ENCODE data around the gene ADAMTS17. TPM values are rescaled to one million over a fixed set of nuclear protein-coding genes. Genes with fewer than 3 reads are reported as not detected.

Gene ADAMTS17
- total RNA-seq, 1 donor from 2014 or later, result 1.5 TPM

- peaks cover 9% of the 10 kb centered on the region for H3K9me3 Mint-ChIP-seq (ENCODE audit: unreplicated experiment)
- no peaks in the 10 kb centered on the region for H3K4me1 Mint-ChIP-seq (ENCODE audit: unreplicated experiment)
- H3K4me3 Mint-ChIP-seq (ENCODE audit: unreplicated experiment), result no peak overlapping the region
- no peak for TF ChIP-seq CTCF (IDR thresholded peaks at IDR 0.05)
- H3K27ac Mint-ChIP-seq (ENCODE audit: unreplicated experiment), result no peak overlapping the region
- no peaks in the 10 kb centered on the region for H3K36me3 Mint-ChIP-seq (ENCODE audit: unreplicated experiment)
- H3K27me3 Mint-ChIP-seq (ENCODE audit: unreplicated experiment), result peaks cover 27% of the 10 kb centered on the region
- DNase-seq (ENCODE audit: extremely low spot score, unreplicated experiment), result no peak
Measured at GRCh38 chr15:100373942-100374341, 32.2 kb upstream of the ADAMTS17 start.

GRCh38 chr15:100373120-100373896, 31.5 kb upstream of the ADAMTS17 start:
- Mint-ChIP-seq H3K4me1 (ENCODE audit: unreplicated experiment) (no peaks in the 10 kb centered on the region), H3K27ac (ENCODE audit: unreplicated experiment) (no peak overlapping the region), H3K27me3 (ENCODE audit: unreplicated experiment) (peaks cover 27% of the 10 kb centered on the region), H3K36me3 (ENCODE audit: unreplicated experiment) (no peaks in the 10 kb centered on the region), H3K9me3 (ENCODE audit: unreplicated experiment) (peaks cover 9% of the 10 kb centered on the region), H3K4me3 (ENCODE audit: unreplicated experiment) (no peak overlapping the region)
- no peak for DNase-seq (ENCODE audit: extremely low spot score, unreplicated experiment)
- TF ChIP-seq CTCF (IDR thresholded peaks at IDR 0.05), result no peak

- no peaks in the 10 kb centered on the region for H3K36me3 Mint-ChIP-seq (ENCODE audit: unreplicated experiment)
- H3K27me3 Mint-ChIP-seq (ENCODE audit: unreplicated experiment), result peaks cover 27% of the 10 kb centered on the region
- no peaks in the 10 kb centered on the region for H3K4me1 Mint-ChIP-seq (ENCODE audit: unreplicated experiment)
- DNase-seq (ENCODE audit: extremely low spot score, unreplicated experiment), result no peak
- TF ChIP-seq CTCF (IDR thresholded peaks at IDR 0.05), result no peak
- peaks cover 9% of the 10 kb centered on the region for H3K9me3 Mint-ChIP-seq (ENCODE audit: unreplicated experiment)
- H3K4me3 Mint-ChIP-seq (ENCODE audit: unreplicated experiment), result no peak overlapping the region
- H3K27ac Mint-ChIP-seq (ENCODE audit: unreplicated experiment), result no peak overlapping the region
Measured at GRCh38 chr15:100372739-100373119, 31.0 kb upstream of the ADAMTS17 start.

- H3K27ac Mint-ChIP-seq (ENCODE audit: unreplicated experiment), result no peak overlapping the region
- H3K27me3 Mint-ChIP-seq (ENCODE audit: unreplicated experiment), result peaks cover 3% of the 10 kb centered on the region
- no peak for DNase-seq (ENCODE audit: extremely low spot score, unreplicated experiment)
- no peak for TF ChIP-seq CTCF (IDR thresholded peaks at IDR 0.05)
- H3K9me3 Mint-ChIP-seq (ENCODE audit: unreplicated experiment), result peaks cover 5% of the 10 kb centered on the region
- H3K4me3 Mint-ChIP-seq (ENCODE audit: unreplicated experiment), result no peak overlapping the region
- no peaks in the 10 kb centered on the region for H3K36me3 Mint-ChIP-seq (ENCODE audit: unreplicated experiment)
- H3K4me1 Mint-ChIP-seq (ENCODE audit: unreplicated experiment), result peaks cover 1% of the 10 kb centered on the region
Measured at GRCh38 chr15:100355342-100355741, 13.6 kb upstream of the ADAMTS17 start.

- DNase-seq (ENCODE audit: extremely low spot score, unreplicated experiment), result no peak
- peaks cover 9% of the 10 kb centered on the region for H3K4me1 Mint-ChIP-seq (ENCODE audit: unreplicated experiment)
- no peak overlapping the region for H3K4me3 Mint-ChIP-seq (ENCODE audit: unreplicated experiment)
- no peak for TF ChIP-seq CTCF (IDR thresholded peaks at IDR 0.05)
- H3K9me3 Mint-ChIP-seq (ENCODE audit: unreplicated experiment), result peaks cover 4% of the 10 kb centered on the region
- peaks cover 3% of the 10 kb centered on the region for H3K27me3 Mint-ChIP-seq (ENCODE audit: unreplicated experiment)
- no peak overlapping the region for H3K27ac Mint-ChIP-seq (ENCODE audit: unreplicated experiment)
- no peaks in the 10 kb centered on the region for H3K36me3 Mint-ChIP-seq (ENCODE audit: unreplicated experiment)
Measured at GRCh38 chr15:100353449-100353848, 11.7 kb upstream of the ADAMTS17 start.

Measured in osteocyte (in vitro differentiated cells).